H1 (cell line): ENCODE results near the gene TDRD5.

Experiments
- CREB1 ChIP-seq: IDR thresholded peaks from 2 replicates; pipeline ENCODE4 v1.6.1; 2012; ENCODE audit warnings: inconsistent platforms
- CTCF ChIP-seq, 3 experiments: IDR thresholded peaks; 1 replicate in 2 of 3; 2 replicates in 1 of 3; pipeline versions ENCODE4 v1.5.1 to v1.6.1; 2011; ENCODE audit warnings: low read length in 3 of 3, mild to moderate bottlenecking in 3 of 3, inconsistent platforms in 2 of 3, low read depth in 1 of 3, moderate library complexity in 1 of 3; ENCODE audit not compliant: insufficient read depth in 1 of 3; ENCODE audit errors: control extremely low read depth in 1 of 3

- no peak for TF ChIP-seq CTCF (IDR thresholded peaks at IDR 0.05; ENCODE audit: control extremely low read depth in 1 of 3, insufficient read depth in 1 of 3, low read depth in 1 of 3, low read length in 3 of 3)
- no peak for TF ChIP-seq CREB1
Observed at GRCh38 chr1:179707406-179707805, 115.8 kb downstream of the TDRD5 start.
